ENCODE results near the gene ACTL6A. TPM values are rescaled to one million over a fixed set of nuclear protein-coding genes. Genes with fewer than 3 reads are reported as not detected.

The ACTL6A gene
- total and polyA plus RNA-seq, 8 donors = 14.7 to 63.1 (median 43.5) TPM

DNA sequence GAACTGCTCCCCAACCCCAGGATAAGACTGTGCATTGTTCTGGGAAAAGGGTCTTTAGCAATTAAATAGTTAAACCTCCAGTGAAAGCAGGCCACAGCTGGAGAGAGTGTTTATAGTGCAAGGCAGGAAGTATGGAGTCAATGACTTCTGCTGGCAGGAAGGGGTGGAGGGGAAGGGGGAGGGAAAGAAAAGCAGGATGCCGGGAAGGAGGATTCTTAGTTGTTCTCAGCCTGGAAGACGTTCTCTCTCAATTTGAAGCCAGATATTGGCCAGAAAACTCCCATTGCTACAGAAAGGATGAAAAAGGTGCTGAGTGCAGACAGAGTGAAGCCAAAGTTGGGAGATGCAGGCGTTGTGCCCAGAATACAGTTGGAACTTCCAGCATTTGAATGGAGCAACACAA is 35.7 kb upstream of the ACTL6A start:
- Histone ChIP-seq H3K36me3 (no peaks in the 10 kb centered on the region), H3K27me3 (no peaks in the 10 kb centered on the region), H3K27ac (peak overlapping the region in 4 of 5 donors; percentile 57 to 78 (median 74)), H3K4me3 (peak overlapping the region in 1 of 4 donors; percentile 11), H3K4me1 (peaks cover 0 to 22% (median 16%) of the 10 kb centered on the region in 4 donors), H3K9me3 (no peaks in the 10 kb centered on the region)
- 9 to 14% (median 10%) methylated on average over 3 of the region's 3 CpGs for whole genome bisulfite sequencing, 5 donors
- intact Hi-C loops (cut with DNase I; ENCODE audit: low total_unique reads) = no loop called here
- peak in 1 of 2 donors; percentile 93 for DNase-seq
- TF ChIP-seq POLR2A (IDR thresholded peaks at IDR 0.05) (no peak), POLR2AphosphoS5 (IDR thresholded peaks at IDR 0.05) (peak; percentile 22 to 60 (median 53)), EP300 (IDR thresholded peaks at IDR 0.05) (peak; percentile 28)

DNA sequence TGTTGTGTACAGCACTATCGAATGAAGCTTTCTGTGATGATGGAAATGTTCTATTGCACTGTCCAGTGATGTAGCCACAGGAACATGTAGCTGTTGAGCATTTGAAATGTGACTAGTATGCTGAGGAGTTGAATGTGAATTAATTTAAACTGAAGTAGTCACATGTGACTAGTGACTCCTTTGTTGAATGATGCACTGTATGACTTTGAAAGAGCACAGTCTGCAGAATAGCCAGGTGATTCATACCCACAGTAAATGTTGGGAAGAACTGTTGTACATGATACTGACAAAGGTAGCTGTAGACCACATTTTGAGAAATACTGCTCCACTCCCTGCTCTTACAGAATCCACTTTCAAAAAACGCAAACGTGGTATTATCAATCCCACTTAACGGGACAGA is 34.0 kb upstream of the ACTL6A start:
- intact Hi-C loops (cut with DNase I; ENCODE audit: low total_unique reads) = no loop called here
- no peak overlapping the region for H3K27ac ChIP-seq
- 53 to 71% (median 64%) methylated on average over 4 of the region's 4 CpGs for WGBS, 5 donors
- peaks cover 0 to 22% (median 16%) of the 10 kb centered on the region in 4 donors for H3K4me1 ChIP-seq
- no peaks in the 10 kb centered on the region for H3K9me3 ChIP-seq
- H3K27me3 ChIP-seq = no peaks in the 10 kb centered on the region
- no peak overlapping the region for H3K4me3 ChIP-seq
- TF ChIP-seq POLR2AphosphoS5 (IDR thresholded peaks at IDR 0.05) (no peak), EP300 (IDR thresholded peaks at IDR 0.05) (no peak), POLR2A (IDR thresholded peaks at IDR 0.05) (no peak)
- TF ChIP-seq, protein P1, sequence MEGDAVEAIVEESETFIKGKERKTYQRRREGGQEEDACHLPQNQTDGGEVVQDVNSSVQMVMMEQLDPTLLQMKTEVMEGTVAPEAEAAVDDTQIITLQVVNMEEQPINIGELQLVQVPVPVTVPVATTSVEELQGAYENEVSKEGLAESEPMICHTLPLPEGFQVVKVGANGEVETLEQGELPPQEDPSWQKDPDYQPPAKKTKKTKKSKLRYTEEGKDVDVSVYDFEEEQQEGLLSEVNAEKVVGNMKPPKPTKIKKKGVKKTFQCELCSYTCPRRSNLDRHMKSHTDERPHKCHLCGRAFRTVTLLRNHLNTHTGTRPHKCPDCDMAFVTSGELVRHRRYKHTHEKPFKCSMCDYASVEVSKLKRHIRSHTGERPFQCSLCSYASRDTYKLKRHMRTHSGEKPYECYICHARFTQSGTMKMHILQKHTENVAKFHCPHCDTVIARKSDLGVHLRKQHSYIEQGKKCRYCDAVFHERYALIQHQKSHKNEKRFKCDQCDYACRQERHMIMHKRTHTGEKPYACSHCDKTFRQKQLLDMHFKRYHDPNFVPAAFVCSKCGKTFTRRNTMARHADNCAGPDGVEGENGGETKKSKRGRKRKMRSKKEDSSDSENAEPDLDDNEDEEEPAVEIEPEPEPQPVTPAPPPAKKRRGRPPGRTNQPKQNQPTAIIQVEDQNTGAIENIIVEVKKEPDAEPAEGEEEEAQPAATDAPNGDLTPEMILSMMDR (IDR thresholded peaks at IDR 0.05) = no peak
- no peak for DNase-seq
- H3K36me3 ChIP-seq = no peaks in the 10 kb centered on the region

DNA sequence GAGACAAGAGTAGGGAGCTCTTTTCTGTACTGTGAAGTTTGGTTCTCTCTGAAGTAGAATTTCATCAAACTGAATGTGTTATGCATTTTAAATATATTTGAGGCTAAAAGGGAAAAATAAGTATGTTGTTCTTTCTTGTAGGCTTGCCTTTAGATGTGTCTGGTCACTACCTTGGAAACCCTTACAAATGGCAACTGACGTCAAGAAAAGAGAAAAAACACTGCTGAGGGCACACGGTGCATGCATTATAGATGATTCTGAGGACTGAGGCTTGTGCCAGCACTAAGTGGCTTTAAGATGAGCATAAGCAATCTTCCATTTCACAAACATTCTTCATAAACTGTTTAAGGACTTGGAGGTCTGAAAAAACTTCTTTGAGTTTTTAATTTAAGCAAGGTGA is 31.1 kb upstream of the ACTL6A start:
- Histone ChIP-seq H3K36me3 (no peaks in the 10 kb centered on the region), H3K9me3 (no peaks in the 10 kb centered on the region), H3K4me3 (no peak overlapping the region), H3K27ac (no peak overlapping the region), H3K27me3 (no peaks in the 10 kb centered on the region), H3K4me1 (peaks cover 0 to 14% (median 8%) of the 10 kb centered on the region in 4 donors)
- intact Hi-C loops (cut with DNase I; ENCODE audit: low total_unique reads) = no loop called here
- no peak for DNase-seq
- TF ChIP-seq, protein P1 (IDR thresholded peaks at IDR 0.05) = no peak
- TF ChIP-seq EP300 (IDR thresholded peaks at IDR 0.05) (no peak), POLR2A (IDR thresholded peaks at IDR 0.05) (no peak), POLR2AphosphoS5 (IDR thresholded peaks at IDR 0.05) (no peak)
- 33 to 77% (median 52%) methylated on average over 2 of the region's 2 CpGs for WGBS, 5 donors

DNA sequence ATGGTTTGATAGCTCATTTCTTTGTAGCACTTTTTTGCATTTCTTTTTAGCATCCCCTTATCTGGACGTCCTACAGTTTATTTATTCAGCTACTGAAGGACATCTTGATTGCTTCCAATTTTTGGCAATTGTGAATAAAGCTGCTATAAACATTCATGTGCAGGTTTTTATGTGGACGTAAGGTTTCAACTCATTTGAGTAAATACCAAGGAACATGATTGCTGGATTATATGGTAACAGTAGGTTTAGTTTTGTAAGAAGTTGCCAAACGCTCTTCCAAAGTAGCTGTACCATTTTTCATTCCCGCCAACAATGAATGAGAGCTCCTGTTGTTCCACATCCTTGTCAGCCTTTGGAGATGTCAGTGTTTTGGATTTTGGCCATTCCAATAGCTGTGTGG is 29.5 kb upstream of the ACTL6A start:
- DNase-seq = no peak
- Histone ChIP-seq H3K4me1 (peaks cover 0 to 6% (median 0%) of the 10 kb centered on the region in 4 donors), H3K27me3 (no peaks in the 10 kb centered on the region), H3K4me3 (no peak overlapping the region), H3K9me3 (no peaks in the 10 kb centered on the region), H3K36me3 (no peaks in the 10 kb centered on the region), H3K27ac (no peak overlapping the region)
- TF ChIP-seq, protein P1 (IDR thresholded peaks at IDR 0.05) = no peak
- TF ChIP-seq POLR2AphosphoS5 (IDR thresholded peaks at IDR 0.05) (no peak), POLR2A (IDR thresholded peaks at IDR 0.05) (no peak), EP300 (IDR thresholded peaks at IDR 0.05) (no peak)
- WGBS, 5 donors = 43 to 64% (median 54%) methylated on average over 4 of the region's 4 CpGs
- intact Hi-C loops (cut with DNase I; ENCODE audit: low total_unique reads) = no loop called here

DNA sequence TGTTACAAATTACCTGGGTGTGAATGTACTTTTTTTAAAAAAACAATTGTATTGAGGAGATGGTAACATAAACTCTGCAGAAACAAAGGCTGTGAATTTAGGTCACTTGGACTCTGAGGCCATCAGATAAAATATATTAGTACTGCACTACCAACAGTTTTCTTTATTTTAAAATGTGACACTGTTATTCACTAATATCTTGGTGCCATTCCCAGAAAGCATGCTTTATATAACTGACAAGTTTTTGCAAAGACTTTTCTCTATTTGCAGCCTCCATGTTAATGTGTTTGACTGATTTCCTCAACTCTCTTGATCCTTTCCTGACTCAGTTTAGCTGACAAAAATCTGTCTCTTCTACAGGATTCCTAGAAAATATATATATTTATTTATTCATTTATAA is 26.5 kb upstream of the ACTL6A start:
- H3K27ac ChIP-seq = no peak overlapping the region
- H3K4me3 ChIP-seq = no peak overlapping the region
- no peaks in the 10 kb centered on the region for H3K27me3 ChIP-seq
- intact Hi-C loops (cut with DNase I; ENCODE audit: low total_unique reads) = no loop called here
- TF ChIP-seq POLR2A (IDR thresholded peaks at IDR 0.05) (no peak), EP300 (IDR thresholded peaks at IDR 0.05) (no peak), POLR2AphosphoS5 (IDR thresholded peaks at IDR 0.05) (no peak)
- TF ChIP-seq, protein P1 (IDR thresholded peaks at IDR 0.05) = no peak
- no peaks in the 10 kb centered on the region for H3K36me3 ChIP-seq
- peaks cover 0 to 6% (median 0%) of the 10 kb centered on the region in 4 donors for H3K4me1 ChIP-seq
- no peak for DNase-seq
- no peaks in the 10 kb centered on the region for H3K9me3 ChIP-seq
